DMS79 treated with DMSO at 0.1 percent for 48 hours (cell line): Measurements from ENCODE around the gene LYZL1.
"Not testable (repeated sequence)": the region's sequence is repeated elsewhere in the genome, so short reads cannot be mapped to it uniquely, and the experiment has no call there.

ENCODE experiments used
- DNase-seq: peaks from one replicate; lab custom pipeline; 2025; lab: John Stamatoyannopoulos, UW

Gene LYZL1

DNA sequence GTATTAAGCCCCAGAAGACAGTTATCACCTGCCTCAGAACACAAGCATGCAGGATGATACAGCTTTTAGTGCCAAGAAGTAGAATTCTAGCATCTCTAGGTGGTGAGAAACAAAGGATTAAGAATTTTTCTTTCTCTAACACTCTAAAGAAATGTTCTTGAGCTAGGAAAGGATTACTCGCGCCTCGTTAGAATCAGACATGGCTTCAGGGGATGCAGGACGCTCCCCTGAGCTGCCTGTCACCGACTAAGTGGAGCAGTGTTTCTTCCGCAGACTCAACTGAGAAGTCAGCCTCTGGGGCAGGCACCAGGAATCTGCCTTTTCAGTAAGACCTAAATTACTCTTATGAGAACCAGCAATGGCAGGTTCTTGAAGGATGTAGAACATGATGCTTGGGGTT is at the start of gene LYZL1:
Gene LYZL1 (plus strand): TSS at position 165 of the 400 bp plus-strand sequence. CDS start 2,798 bp downstream, outside the sequence.
- not testable (repeated sequence) for DNase-seq

DNA sequence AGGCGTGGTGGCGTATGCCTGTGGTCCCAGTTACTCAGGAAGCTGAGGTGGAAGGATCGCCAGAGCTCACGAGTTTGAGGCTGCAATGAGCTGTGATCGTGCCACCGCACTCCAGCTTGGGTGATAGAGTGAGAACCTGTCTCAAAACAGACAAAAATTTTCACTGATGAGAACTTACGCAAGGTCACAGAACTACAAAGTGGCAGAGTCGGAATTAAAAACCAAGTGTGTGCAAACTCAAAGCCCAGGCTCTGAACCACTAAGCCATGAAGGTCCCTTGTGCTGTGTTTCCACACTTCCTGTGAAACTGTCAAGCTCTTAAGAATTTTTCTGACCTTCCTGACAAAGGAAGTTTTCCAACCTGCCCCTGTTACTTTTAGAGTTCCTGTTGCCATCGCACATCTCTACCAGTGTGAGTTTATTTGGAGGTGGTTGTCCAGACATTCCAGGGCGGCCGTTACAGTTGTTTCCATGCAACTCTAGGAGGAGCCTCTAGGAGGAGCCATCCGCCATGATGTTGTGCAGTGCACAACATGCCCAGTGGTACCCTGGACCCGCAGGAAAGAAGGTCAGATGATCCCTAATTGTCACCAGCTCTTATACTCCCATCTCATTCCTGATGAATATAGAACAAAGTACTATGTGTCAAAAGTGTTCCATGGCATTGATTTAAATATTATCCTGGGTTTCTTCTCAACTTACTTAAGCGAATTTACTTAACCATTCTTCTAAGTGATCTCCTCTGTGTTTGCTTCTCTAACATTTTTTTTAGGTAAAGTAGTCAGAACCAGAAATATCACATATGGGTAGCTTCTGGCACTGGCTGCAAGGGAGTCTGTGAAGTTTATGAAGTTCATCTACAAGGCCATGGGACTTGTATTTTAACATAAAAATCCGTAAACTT is 49.0 kb upstream of the LYZL1 start:
- DNase-seq, result no peak

GRCh38 chr10:29240986-29241660 is 47.7 kb upstream of the LYZL1 start:
- no peak for DNase-seq

DNA sequence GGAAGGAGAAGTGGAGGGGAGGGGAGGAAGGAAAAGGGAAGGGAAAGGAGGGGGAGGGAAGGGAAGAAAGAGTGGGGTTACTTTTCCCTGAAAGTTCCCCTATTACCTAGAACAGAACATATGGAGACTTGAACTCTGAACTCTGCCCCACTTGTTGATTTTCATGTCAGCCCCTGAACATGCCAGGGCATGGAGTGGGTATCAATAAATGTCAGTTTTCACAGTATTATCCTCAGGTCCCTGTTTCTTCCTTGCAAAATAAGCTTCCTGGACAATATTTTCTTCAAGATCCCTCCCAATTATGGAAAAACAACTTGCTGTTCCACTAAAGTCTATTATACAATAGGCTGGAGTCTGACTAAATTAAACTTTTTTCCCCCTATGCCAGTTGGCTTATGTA is 46.9 kb upstream of the LYZL1 start:
- no peak for DNase-seq

- DNase-seq, result no peak
Measured at GRCh38 chr10:29243066-29243465, 45.8 kb upstream of the LYZL1 start.

DNA sequence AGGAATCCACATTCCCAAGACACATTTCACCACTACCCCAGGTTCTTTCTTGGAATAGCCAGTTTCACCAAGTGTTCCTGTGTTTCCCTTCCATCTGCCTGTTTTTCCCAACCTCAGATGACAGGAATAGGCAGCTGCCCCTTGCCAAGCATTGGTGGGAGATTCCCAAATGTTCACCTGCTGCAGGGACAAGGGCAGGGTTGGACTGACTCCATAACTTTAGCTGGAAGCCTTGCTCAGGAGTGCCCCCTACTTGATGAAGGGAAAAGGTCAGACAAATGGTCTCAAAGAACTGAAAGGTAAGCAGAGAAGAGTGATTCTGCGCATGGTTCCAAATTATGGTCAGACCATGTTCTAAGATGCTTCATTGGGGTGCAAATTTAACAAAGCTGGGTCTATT is 45.1 kb upstream of the LYZL1 start:
- DNase-seq, result no peak

DNA sequence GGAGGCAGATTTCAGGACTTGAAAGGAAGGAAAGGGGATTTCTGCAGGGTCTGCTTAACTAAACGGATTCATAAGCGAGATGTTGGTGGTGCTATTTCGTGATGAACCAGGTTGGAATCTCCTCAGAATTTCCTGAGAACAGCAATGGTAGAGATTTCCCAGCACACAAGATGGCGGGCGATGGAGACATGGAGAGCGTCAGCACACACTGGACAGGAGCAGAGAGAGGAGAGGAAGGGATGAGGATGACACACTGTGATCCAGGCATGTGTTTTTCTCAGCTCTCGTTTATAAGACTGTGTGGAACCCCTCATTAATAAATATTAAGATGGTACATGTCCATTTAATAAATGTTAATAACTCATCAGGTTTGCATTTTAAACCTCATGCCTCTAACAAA is 43.9 kb upstream of the LYZL1 start:
- no peak for DNase-seq

GRCh38 chr10:29245476-29245875 is 43.4 kb upstream of the LYZL1 start:
- DNase-seq, result no peak

GRCh38 chr10:29246449-29246848 is 42.4 kb upstream of the LYZL1 start:
- DNase-seq, result no peak

- DNase-seq, result no peak
Measured at GRCh38 chr10:29248158-29248557, 40.7 kb upstream of the LYZL1 start.

- DNase-seq, result no peak
Measured at GRCh38 chr10:29249018-29249417, 39.9 kb upstream of the LYZL1 start.

DNA sequence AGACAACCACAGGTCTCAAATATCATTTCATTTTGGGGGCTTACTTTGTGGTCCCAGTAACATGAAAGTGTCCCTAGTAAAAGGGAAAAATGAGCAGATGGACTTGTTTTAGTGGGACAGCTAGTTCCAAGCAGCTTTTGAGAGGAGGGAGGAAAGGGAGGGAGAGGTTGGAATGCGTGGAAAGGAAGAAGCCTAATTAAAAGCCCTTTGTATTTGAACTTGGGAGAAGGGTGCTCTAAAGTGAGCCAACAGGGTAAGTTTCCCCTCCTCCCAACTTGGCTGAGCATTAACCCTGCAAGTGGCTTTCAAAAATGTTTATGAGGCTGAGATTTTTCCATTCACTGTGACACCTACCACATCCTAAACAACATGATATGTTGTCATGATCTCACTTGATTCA is 38.8 kb upstream of the LYZL1 start:
- no peak for DNase-seq

- DNase-seq, result no peak
Measured at GRCh38 chr10:29252811-29253689, 35.8 kb upstream of the LYZL1 start.

GRCh38 chr10:29253690-29254029 is 35.2 kb upstream of the LYZL1 start:
- DNase-seq, result no peak

DNA sequence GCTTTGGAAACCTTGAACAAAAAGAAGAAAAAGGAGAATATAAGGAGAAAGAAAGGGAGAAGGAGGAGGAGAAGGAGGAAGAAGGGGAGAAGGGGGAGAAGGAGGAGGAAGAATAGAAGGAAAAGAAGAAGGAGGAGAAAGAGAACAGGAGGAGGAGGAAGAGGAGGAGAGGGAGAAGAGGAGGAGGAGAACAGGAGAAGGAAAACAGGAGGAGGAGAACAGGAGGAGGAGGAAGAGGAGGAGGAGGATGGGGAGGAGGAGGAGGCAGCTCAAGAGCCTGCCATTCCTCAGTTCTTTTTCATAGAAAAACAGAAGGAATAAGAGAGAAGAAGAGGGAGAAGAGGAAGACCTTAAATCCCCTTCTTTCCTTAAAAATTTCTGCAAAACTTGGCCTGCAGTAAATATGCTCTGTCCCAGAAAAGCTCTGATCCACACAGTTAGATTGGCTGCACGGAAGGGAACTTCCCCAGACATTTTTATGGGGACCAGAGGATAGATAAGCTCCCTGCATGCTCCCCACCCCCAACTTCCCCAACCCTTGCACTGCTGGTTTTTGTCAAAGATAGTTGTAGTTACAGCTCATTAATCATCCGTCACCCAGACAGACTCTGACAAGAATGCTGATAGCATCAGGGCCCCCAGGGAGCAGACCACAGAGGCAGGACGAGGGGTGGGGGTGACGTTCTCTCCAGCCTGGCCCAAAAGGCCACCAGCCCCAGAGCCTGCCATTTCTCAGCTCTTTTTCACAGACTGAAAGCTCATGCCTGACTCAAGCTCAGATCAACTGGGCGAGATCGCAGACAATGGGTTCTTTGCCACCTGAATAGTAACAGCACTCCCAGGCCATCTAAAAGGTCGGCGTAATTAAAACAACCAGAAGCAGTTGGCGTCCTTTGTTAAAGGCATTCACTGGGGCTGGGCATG is 34.5 kb upstream of the LYZL1 start:
- no peak for DNase-seq

- DNase-seq, result no peak
Measured at GRCh38 chr10:29255104-29255503, 33.8 kb upstream of the LYZL1 start.

GRCh38 chr10:29256019-29256418 is 32.9 kb upstream of the LYZL1 start:
- DNase-seq, result no peak

GRCh38 chr10:29256586-29256985 is 32.3 kb upstream of the LYZL1 start:
- no peak for DNase-seq

DNA sequence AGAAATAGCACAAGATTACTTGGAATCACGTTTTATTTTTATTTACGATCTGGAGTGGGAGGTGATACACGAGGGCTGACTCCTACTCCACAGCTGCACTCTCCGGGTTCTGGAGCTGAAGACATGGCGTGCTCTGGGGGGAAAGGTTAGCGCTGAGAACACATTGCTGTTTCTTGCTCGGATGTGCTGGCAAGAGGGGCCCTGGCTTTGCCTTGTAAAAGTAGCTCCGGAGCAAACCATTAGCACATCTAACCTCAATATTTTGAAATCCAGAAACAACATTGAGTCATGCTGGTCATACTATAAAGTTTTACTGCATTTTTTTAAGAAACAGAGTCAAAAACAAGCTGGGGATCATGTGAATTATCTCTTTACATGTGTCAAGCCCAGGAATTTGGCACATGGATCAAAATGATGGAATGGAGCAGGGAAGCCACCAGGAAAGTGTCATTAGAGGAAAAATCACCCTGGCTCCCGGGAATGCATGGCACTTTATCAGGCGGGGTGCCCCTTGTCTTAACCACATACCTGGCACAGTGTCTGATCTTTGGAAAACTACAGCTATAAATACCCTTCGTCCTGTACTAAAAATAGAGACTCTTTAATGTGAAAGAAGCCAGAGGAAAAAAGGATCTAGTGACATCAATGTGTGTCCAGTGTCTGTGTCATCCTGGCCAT is 31.6 kb upstream of the LYZL1 start:
- DNase-seq, result no peak

GRCh38 chr10:29257784-29258135 is 31.1 kb upstream of the LYZL1 start:
- no peak for DNase-seq

- DNase-seq, result no peak
Measured at GRCh38 chr10:29259498-29259897, 29.4 kb upstream of the LYZL1 start.
